Limb (tissue), 2 donors: ENCODE measurements around the gene KCNH1.

Experiments used
- DNase-seq, 2 donors: peaks; one replicate each; pipeline ENCODE4 v3.0.0-alpha.2; 2016; ENCODE audit errors: extremely low spot score in 2 of 2

Gene KCNH1

GRCh38 chr1:210815641-210816550 lies 318.1 kb downstream of the KCNH1 start:
- no peak for DNase-seq

GRCh38 chr1:210814382-210815123 lies 319.4 kb downstream of the KCNH1 start:
- DNase-seq = no peak

- DNase-seq = no peak
Measured at GRCh38 chr1:210801501-210801900, 332.4 kb downstream of the KCNH1 start.

GRCh38 chr1:210800756-210801155 lies 333.2 kb downstream of the KCNH1 start:
- DNase-seq = peak in 1 of 2 donors; percentile 10

- no peak for DNase-seq
Measured at GRCh38 chr1:210800301-210800700, 333.6 kb downstream of the KCNH1 start.

GRCh38 chr1:210797422-210797821 lies 336.5 kb downstream of the KCNH1 start:
- DNase-seq = no peak

GRCh38 chr1:210796421-210796820 lies 337.5 kb downstream of the KCNH1 start:
- no peak for DNase-seq

GRCh38 chr1:210794445-210794844 lies 339.5 kb downstream of the KCNH1 start:
- no peak for DNase-seq

- no peak for DNase-seq
Measured at GRCh38 chr1:210792250-210793102, 341.5 kb downstream of the KCNH1 start.

- DNase-seq = no peak
Measured at GRCh38 chr1:210790196-210790595, 343.8 kb downstream of the KCNH1 start.

- DNase-seq = no peak
Measured at GRCh38 chr1:210787800-210788199, 346.1 kb downstream of the KCNH1 start.

GRCh38 chr1:210786546-210786945 lies 347.4 kb downstream of the KCNH1 start:
- no peak for DNase-seq

GRCh38 chr1:210783925-210784324 lies 350.0 kb downstream of the KCNH1 start:
- DNase-seq = no peak

- DNase-seq = no peak
Measured at GRCh38 chr1:210781652-210782051, 352.3 kb downstream of the KCNH1 start.

- DNase-seq = peak in 1 of 2 donors; percentile 10
Measured at GRCh38 chr1:210779269-210779668, 354.7 kb downstream of the KCNH1 start.

GRCh38 chr1:210777914-210778313 lies 356.0 kb downstream of the KCNH1 start:
- DNase-seq = no peak

- DNase-seq = no peak
Measured at GRCh38 chr1:210776712-210777111, 357.2 kb downstream of the KCNH1 start.

GRCh38 chr1:210775289-210775688 lies 358.7 kb downstream of the KCNH1 start:
- no peak for DNase-seq

- no peak for DNase-seq
Measured at GRCh38 chr1:210773450-210773849, 360.5 kb downstream of the KCNH1 start.

- DNase-seq = no peak
Measured at GRCh38 chr1:210771131-210771530, 362.8 kb downstream of the KCNH1 start.

GRCh38 chr1:210770396-210770984 lies 363.5 kb downstream of the KCNH1 start:
- no peak for DNase-seq
